H1 (cell line): ENCODE results near the gene PRSS16. TPM values are rescaled to one million over a fixed set of nuclear protein-coding genes. Genes with fewer than 3 reads are reported as not detected.

ENCODE experiments used
- CTCF ChIA-PET: fragments of 300-600 bp; sonication (Branson Sonifier 250); formaldehyde crosslinking; loops from one replicate; lab custom pipeline; 2021; ENCODE audit not compliant: partially characterized antibody; lab: Charles Lee
- POLR2A ChIA-PET: fragments of 300-600 bp; sonication (Branson Sonifier 250); formaldehyde crosslinking; loops from one replicate; lab custom pipeline; 2021; ENCODE audit warnings: inconsistent platforms; ENCODE audit not compliant: partially characterized antibody; lab: Charles Lee
- DNase-seq, 2 experiments: peaks; one replicate each; pipeline versions ENCODE4 v3.0.0 to v3.0.0-alpha.2; 2010 to 2022; ENCODE audit warnings: low spot score in 2 of 2, low read depth in 1 of 2, mixed read lengths in 1 of 2
- FAIRE-seq: peaks from 2 replicates; lab custom pipeline; 2011; peaks lifted over from hg19 to GRCh38; lab: Jason Lieb, UNC
- H2AFZ ChIP-seq: 2 replicates; pipeline ENCODE4 v1.8.1; 2012; ENCODE audit warnings: low read length, inconsistent platforms
- H2AK5ac ChIP-seq: 2 replicates; pipeline ENCODE4 v1.6.1; 2013; ENCODE audit warnings: low read depth, low read length
- H2BK120ac ChIP-seq: replicated peaks from 2 replicates; pipeline ENCODE3; 2013; ENCODE audit warnings: low read depth, low read length, inconsistent platforms
- H2BK12ac ChIP-seq: 2 replicates; pipeline ENCODE4 v1.6.1; 2013; ENCODE audit warnings: low read depth, low read length
- H2BK15ac ChIP-seq: 2 replicates; pipeline ENCODE4 v1.6.1; 2013; ENCODE audit warnings: low read length
- H2BK20ac ChIP-seq: 2 replicates; pipeline ENCODE4 v1.6.1; 2013; ENCODE audit warnings: low read length
- H2BK5ac ChIP-seq: 2 replicates; pipeline ENCODE4 v1.6.1; 2013; ENCODE audit warnings: low read depth, low read length
- H3K14ac ChIP-seq: 2 replicates; pipeline ENCODE4 v1.6.1; 2013; ENCODE audit warnings: inconsistent platforms; ENCODE audit not compliant: insufficient read length
- H3K18ac ChIP-seq: 2 replicates; pipeline ENCODE4 v1.6.1; 2013; ENCODE audit warnings: low read length; ENCODE audit errors: extremely low read depth
- H3K23ac ChIP-seq: 2 replicates; pipeline ENCODE4 v1.6.1; 2013; ENCODE audit warnings: inconsistent platforms; ENCODE audit not compliant: insufficient read length
- H3K23me2 ChIP-seq: 2 replicates; pipeline ENCODE4 v1.6.1; 2013; ENCODE audit warnings: low read depth, low read length
- H3K27ac ChIP-seq: 2 replicates; pipeline ENCODE4 v1.6.1; 2011; ENCODE audit warnings: low read depth, low read length, inconsistent platforms
- H3K27me3 ChIP-seq, 4 experiments: replicated peaks in 1 of 4; 1 replicate in 1 of 4; 2 replicates in 3 of 4; pipeline versions ENCODE4 v1.6.1 to v1.8.1; 2011 to 2013; ENCODE audit warnings: low read length in 3 of 4, mild to moderate bottlenecking in 3 of 4, inconsistent platforms in 2 of 4, mixed read lengths in 2 of 4, moderate library complexity in 1 of 4; ENCODE audit not compliant: control insufficient read depth in 3 of 4, insufficient read depth in 3 of 4; ENCODE audit errors: extremely low read depth in 1 of 4
- H3K36me3 ChIP-seq, 4 experiments: 2 replicates each; pipeline versions ENCODE4 v1.6.1 to v1.8.1; 2011 to 2013; ENCODE audit warnings: mild to moderate bottlenecking in 4 of 4, low read length in 3 of 4, moderate library complexity in 2 of 4, control low read depth in 1 of 4, inconsistent platforms in 1 of 4; ENCODE audit not compliant: insufficient read depth in 4 of 4, control insufficient read depth in 2 of 4
- H3K4ac ChIP-seq: replicated peaks from 2 replicates; pipeline ENCODE3; 2013; ENCODE audit warnings: low read length, low read depth, mixed read lengths, inconsistent platforms; ENCODE audit not compliant: insufficient read length
- H3K4me1 ChIP-seq, 4 experiments: replicated peaks in 1 of 4; 1 replicate in 1 of 4; 2 replicates in 3 of 4; pipeline versions ENCODE4 v1.6.1 to v1.8.1; 2011 to 2013; ENCODE audit warnings: low read length in 3 of 4, inconsistent platforms in 2 of 4, mixed read lengths in 1 of 4; ENCODE audit not compliant: insufficient read depth in 4 of 4, control insufficient read depth in 3 of 4
- H3K4me2 ChIP-seq, 2 experiments: 2 replicates each; pipeline versions ENCODE4 v1.6.1 to v1.8.1; 2011 to 2013; ENCODE audit warnings: low read depth in 2 of 2, low read length in 2 of 2, control low read depth in 1 of 2, inconsistent platforms in 1 of 2, mild to moderate bottlenecking in 1 of 2; ENCODE audit not compliant: insufficient read depth in 1 of 2
- H3K4me3 ChIP-seq, 4 experiments: fragments of 200-600, 300-600 bp in 1 of 4; sonication (generic), shearing (Covaris generic), sonication (Bioruptor Twin) in 1 of 4; 2 replicates each; pipeline versions ENCODE4 v1.5.1 to v1.8.1; 2011 to 2016; ENCODE audit warnings: low read length in 4 of 4, low read depth in 3 of 4, control low read depth in 2 of 4, inconsistent platforms in 2 of 4, mild to moderate bottlenecking in 2 of 4, mixed read lengths in 1 of 4, moderate library complexity in 1 of 4; ENCODE audit not compliant: insufficient read depth in 2 of 4; ENCODE audit errors: extremely low read depth in 1 of 4
- H3K56ac ChIP-seq: replicated peaks from 2 replicates; pipeline ENCODE3; 2013; ENCODE audit warnings: low read depth, mild to moderate bottlenecking, mixed read lengths, low read length, inconsistent platforms; ENCODE audit not compliant: insufficient read length
- H3K79me1 ChIP-seq: 2 replicates; pipeline ENCODE4 v1.6.1; 2013; ENCODE audit warnings: low read depth, low read length, control low read depth
- H3K79me2 ChIP-seq, 2 experiments: 2 replicates each; pipeline versions ENCODE4 v1.6.1 to v1.8.1; 2012 to 2013; ENCODE audit warnings: low read length in 2 of 2, mild to moderate bottlenecking in 2 of 2, inconsistent platforms in 1 of 2; ENCODE audit not compliant: insufficient read depth in 2 of 2, control insufficient read depth in 1 of 2
- H3K9ac ChIP-seq, 4 experiments: replicated peaks in 1 of 4; 1 replicate in 1 of 4; 2 replicates in 3 of 4; pipeline versions ENCODE4 v1.6.1 to v1.8.1; 2011 to 2013; ENCODE audit warnings: low read depth in 3 of 4, low read length in 3 of 4, control low read depth in 2 of 4, mild to moderate bottlenecking in 2 of 4, moderate library complexity in 2 of 4, inconsistent platforms in 1 of 4; ENCODE audit errors: extremely low read depth in 1 of 4
- H3K9me3 ChIP-seq, 2 experiments: 2 replicates each; pipeline versions ENCODE4 v1.6.1 to v1.8.1; 2012 to 2013; ENCODE audit warnings: mild to moderate bottlenecking in 2 of 2, moderate library complexity in 2 of 2, control low read depth in 1 of 2, inconsistent platforms in 1 of 2, low read depth in 1 of 2, low read length in 1 of 2, mixed read lengths in 1 of 2; ENCODE audit not compliant: insufficient read depth in 2 of 2
- H4K20me1 ChIP-seq, 2 experiments: replicated peaks in 1 of 2; 2 replicates each; pipeline versions ENCODE3 to v1.8.1; 2011 to 2013; ENCODE audit warnings: inconsistent platforms in 2 of 2, low read length in 2 of 2, mild to moderate bottlenecking in 1 of 2; ENCODE audit not compliant: insufficient read depth in 2 of 2, control insufficient read depth in 1 of 2
- H4K5ac ChIP-seq: 2 replicates; pipeline ENCODE4 v1.6.1; 2013; ENCODE audit warnings: low read length, low read depth, mixed read lengths, inconsistent platforms; ENCODE audit not compliant: insufficient read length
- H4K8ac ChIP-seq: 2 replicates; pipeline ENCODE4 v1.8.0; 2013; ENCODE audit warnings: mild to moderate bottlenecking, moderate library complexity, low read length, inconsistent platforms; ENCODE audit not compliant: insufficient read depth; ENCODE audit errors: extremely low read depth
- H4K91ac ChIP-seq: replicated peaks from 2 replicates; pipeline ENCODE3; 2013; ENCODE audit warnings: low read length, mixed read lengths, inconsistent platforms; ENCODE audit not compliant: insufficient read length
- BRCA1 ChIP-seq: IDR thresholded peaks from 2 replicates; pipeline ENCODE4 v1.6.1; 2012; ENCODE audit warnings: low read depth, low read length, improper control_type of control experiment
- CBX8 ChIP-seq: fragments of 300-800, 300-1000 bp; sonication (generic); IDR thresholded peaks from 2 replicates; pipeline ENCODE4 v1.7.1; 2016; ENCODE audit warnings: low read depth, low read length, borderline replicate concordance
- CHD2 ChIP-seq: IDR thresholded peaks from 2 replicates; pipeline ENCODE4 v1.6.1; 2012; ENCODE audit warnings: low read length, improper control_type of control experiment
- GTF2F1 ChIP-seq: IDR thresholded peaks from 2 replicates; pipeline ENCODE4 v1.6.1; 2012; ENCODE audit warnings: low read depth, low read length, improper control_type of control experiment, borderline replicate concordance
- HDAC6 ChIP-seq: IDR thresholded peaks from one replicate; pipeline ENCODE4 v1.7.1; 2012; ENCODE audit warnings: low read depth, mild to moderate bottlenecking, inconsistent platforms, low read length, moderate library complexity
- JUN ChIP-seq: IDR thresholded peaks from 2 replicates; pipeline ENCODE4 v1.6.1; 2011; ENCODE audit warnings: low read depth, mild to moderate bottlenecking, improper control_type of control experiment, low read length
- SIN3A ChIP-seq, 2 experiments: IDR thresholded peaks in 1 of 2; conservative IDR thresholded peaks in 1 of 2; 2 replicates each; pipeline ENCODE4 v1.6.1; 2011 to 2012; ENCODE audit warnings: low read length in 2 of 2, improper control_type of control experiment in 1 of 2, low read depth in 1 of 2, mild to moderate bottlenecking in 1 of 2
- SIX5 ChIP-seq: IDR thresholded peaks from 2 replicates; pipeline ENCODE4 v1.6.1; 2011; ENCODE audit warnings: mild to moderate bottlenecking, low read depth, low read length
- SP4 ChIP-seq: IDR thresholded peaks from 2 replicates; pipeline ENCODE4 v1.6.1; 2012; ENCODE audit warnings: low read length, inconsistent platforms
- WGBS, 2 experiments: shearing (Covaris generic) in 1 of 2; methylation state at CpG; one replicate each; pipeline versions ENCODE4 v1.1.6 to v1.1.7; 2013 to 2015; ENCODE audit warnings: low lambda C conversion rate in 2 of 2, mixed read lengths in 2 of 2, inconsistent platforms in 1 of 2, low coverage in 1 of 2, missing lambda C conversion rate in 1 of 2; ENCODE audit not compliant: insufficient replicate concordance in 2 of 2, insufficient coverage in 1 of 2, insufficient read length in 1 of 2; ENCODE audit errors: extremely low coverage in 1 of 2, missing lambda C conversion rate in 1 of 2; 5-methylcytosine and 5-hydroxymethylcytosine counted together
- polyA plus RNA-seq, 7 experiments: library from polyadenylated mRNA; depleted of rRNA in 3 of 7; stranded (reverse) in 5 of 7; unstranded in 2 of 7; fragments of >200 nt in 5 of 7; fragments of 200-250 nt in 2 of 7; gene quantifications; 1 replicate in 5 of 7; 2 replicates in 1 of 7; 4 replicates in 1 of 7; pipeline versions ENCODE4 v1.2.1 to v1.2.3, GENCODE V29; 2011 to 2013; ENCODE audit warnings: missing spikeins in 2 of 7, mixed read lengths in 2 of 7
- total RNA-seq: library from RNA; stranded (reverse); fragmentation: NEBNext Ultra II Directional; extraction: Animal tissue kit (Norgen Biotek cat#: 25700); gene quantifications from 2 replicates; pipeline ENCODE4 v1.2.1, GENCODE V29; 2021

The PRSS16 gene
- total and polyA plus RNA-seq, 2 of the 8 experiments (the other 6 are each of a cell fraction or from before 2014, with no cell fraction given): 20.2 to 38.9 TPM

GRCh38 chr6:27281105-27281539 is 33.6 kb downstream of the PRSS16 start:
- 5% methylated on average over 11 of the region's 13 CpGs; no CpG with 5 or more reads in 1 of the 2 experiments for WGBS, 2 experiments
- Histone ChIP-seq H3K23me2 (peaks cover 2% of the 10 kb centered on the region; the same call in 1 of the 2 replicates), H2BK12ac (no peak overlapping the region), H2AFZ (peak overlapping the region; percentile 54), H2BK5ac (no peak overlapping the region), H4K20me1 (no peaks in the 10 kb centered on the region), H3K27me3 (peaks cover 0 to 6% (median 1%) of the 10 kb centered on the region in 4 experiments; a peak in 5 of 7 replicates), H4K91ac (no peak overlapping the region), H3K4ac (no peak overlapping the region), H3K18ac (no peak overlapping the region), H2AK5ac (no peak overlapping the region), H3K9me3 (no peaks in the 10 kb centered on the region), H3K79me2 (no peaks in the 10 kb centered on the region), H3K27ac (no peak overlapping the region), H3K36me3 (no peaks in the 10 kb centered on the region), H3K14ac (no peak overlapping the region), H4K5ac (no peak overlapping the region), H2BK120ac (no peak overlapping the region), H3K23ac (no peak overlapping the region), H2BK15ac (no peak overlapping the region), H3K79me1 (no peaks in the 10 kb centered on the region), H2BK20ac (no peak overlapping the region), H3K4me1 (no peaks in the 10 kb centered on the region), H3K9ac (no peak overlapping the region; a peak in 1 of 7 replicates), H3K4me3 (peak overlapping the region; percentile 85 to 93 (median 90)), H3K56ac (no peak overlapping the region), H4K8ac (no peak overlapping the region), H3K4me2 (peak overlapping the region; percentile 57 to 81)
- ChIA-PET CTCF (interaction anchor here (0.6 to 0.9 kb wide), 4 partner anchors 14 to 350 kb away, joined by 3 to 4 read pairs (median 3); no protein-coding TSS in a partner anchor), POLR2A (interaction anchor here (1.0 to 1.3 kb wide), 2 partner anchors 20 to 136 kb away, joined by 3 to 5 read pairs; no protein-coding TSS in a partner anchor)
- DNase-seq (no peak), FAIRE-seq (peak; percentile 13)
- TF ChIP-seq CBX8 (no peak), CHD2 (no peak), GTF2F1 (no peak), SIN3A (conservative IDR thresholded peaks at IDR 0.05 in 1 of 2, IDR thresholded peaks at IDR 0.05 in 1 of 2; ENCODE audit: low read depth in 1 of 2, low read length in 2 of 2) (no peak), SIX5 (no peak), BRCA1 (no peak), JUN (no peak), HDAC6 (no peak), SP4 (no peak)
